GM23338 (cell line): ENCODE measurements around the gene CARD9. TPM values are rescaled to one million over a fixed set of nuclear protein-coding genes. Genes with fewer than 3 reads are reported as not detected.

Experiments used
- ATAC-seq: fragments of 200-7000 bp; cut with Tn5 transposase; 3 replicates; pipeline ENCODE4 v1.9.1; 2020
- DNase-seq: peaks from one replicate; pipeline ENCODE4 v3.0.0-alpha.2; 2015; ENCODE audit warnings: low spot score
- H2AFZ ChIP-seq: fragments of 200-600 bp; sonication (generic); 2 replicates; pipeline ENCODE4 v1.8.0; 2016; ENCODE audit warnings: antibody characterized with exemption, mild to moderate bottlenecking, moderate library complexity
- H3F3A ChIP-seq: fragments of 200-600 bp; sonication (generic); replicated peaks from 2 replicates; pipeline ENCODE4 v1.8.0; 2017; ENCODE audit warnings: antibody characterized with exemption, mixed run types, low read depth
- H3K27ac ChIP-seq: fragments of 200-600 bp; sonication (generic); 2 replicates; pipeline ENCODE4 v1.6.1; 2016; ENCODE audit warnings: low read depth
- H3K27me3 ChIP-seq: fragments of 200-600 bp; sonication (generic); 2 replicates; pipeline ENCODE4 v1.8.0; 2016; ENCODE audit warnings: mild to moderate bottlenecking, mixed run types, moderate library complexity; ENCODE audit not compliant: insufficient read depth
- H3K36me3 ChIP-seq: fragments of 200-600 bp; sonication (generic); 2 replicates; pipeline ENCODE4 v1.8.0; 2016; ENCODE audit warnings: mild to moderate bottlenecking; ENCODE audit not compliant: insufficient read depth
- H3K4me1 ChIP-seq: fragments of 200-600 bp; sonication (generic); 2 replicates; pipeline ENCODE4 v1.8.0; 2016; ENCODE audit warnings: mild to moderate bottlenecking, moderate library complexity; ENCODE audit not compliant: insufficient read depth
- H3K4me2 ChIP-seq: fragments of 200-600 bp; sonication (generic); 2 replicates; pipeline ENCODE4 v1.7.1; 2017; ENCODE audit warnings: mixed run types
- H3K4me3 ChIP-seq: fragments of 200-600 bp; sonication (generic); 2 replicates; pipeline ENCODE4 v1.6.1; 2016; ENCODE audit warnings: mixed run types
- H3K79me2 ChIP-seq: fragments of 200-600 bp; sonication (generic); replicated peaks from 2 replicates; pipeline ENCODE4 v1.8.0; 2017; ENCODE audit warnings: mild to moderate bottlenecking; ENCODE audit not compliant: insufficient read depth
- H3K9me2 ChIP-seq: fragments of 200-600 bp; sonication (generic); 2 replicates; pipeline ENCODE4 v1.8.0; 2017; ENCODE audit not compliant: insufficient read depth
- H4K20me1 ChIP-seq: fragments of 200-600 bp; sonication (generic); replicated peaks from 2 replicates; pipeline ENCODE4 v1.8.0; 2017; ENCODE audit warnings: mild to moderate bottlenecking; ENCODE audit not compliant: insufficient read depth
- H3K27ac Mint-ChIP-seq: 2 replicates; pipeline ENCODE4 v1.8.0; 2020; ENCODE audit warnings: inconsistent platforms, mild to moderate bottlenecking, moderate library complexity, mixed read lengths
- H3K27me3 Mint-ChIP-seq: 3 replicates; pipeline ENCODE4 v1.8.0; 2022; ENCODE audit warnings: low read depth, mild to moderate bottlenecking, moderate library complexity, mixed read lengths, inconsistent platforms; ENCODE audit not compliant: insufficient read depth, poor library complexity
- H3K36me3 Mint-ChIP-seq: 3 replicates; pipeline ENCODE4 v1.8.0; 2021; ENCODE audit warnings: low read depth, mild to moderate bottlenecking, inconsistent platforms, moderate library complexity, mixed read lengths
- H3K4me1 Mint-ChIP-seq: 3 replicates; pipeline ENCODE4 v1.8.0; 2020; ENCODE audit warnings: mild to moderate bottlenecking, inconsistent platforms, mixed read lengths
- H3K4me3 Mint-ChIP-seq: 3 replicates; pipeline ENCODE4 v1.8.0; 2021; ENCODE audit warnings: moderate library complexity, mild to moderate bottlenecking, inconsistent platforms, mixed read lengths
- H3K9me3 Mint-ChIP-seq: 3 replicates; pipeline ENCODE4 v1.8.0; 2020; ENCODE audit warnings: moderate library complexity, mild to moderate bottlenecking, inconsistent platforms, mixed read lengths
- EZH2 ChIP-seq: fragments of 200-600 bp; sonication (generic); IDR thresholded peaks from one replicate; pipeline ENCODE4 v1.8.0; 2017; ENCODE audit warnings: antibody characterized with exemption, mild to moderate bottlenecking, low read depth; ENCODE audit not compliant: unreplicated experiment
- NANOG ChIP-seq: IDR thresholded peaks from 2 replicates; pipeline ENCODE4 v1.6.1; 2016; ENCODE audit warnings: antibody characterized with exemption, borderline replicate concordance
- POLR2AphosphoS5 ChIP-seq: IDR thresholded peaks from 2 replicates; pipeline ENCODE4 v1.6.1; 2016; ENCODE audit warnings: antibody characterized with exemption, low read depth
- polyA plus RNA-seq: library from polyadenylated mRNA; unstranded; fragments of >200 nt; fragmentation: Nextera tagmentation; extraction: Ambion mirVana; gene quantifications from 2 replicates; pipeline ENCODE4 v1.2.1, GENCODE V29; 2016
- total RNA-seq: library from RNA; depleted of rRNA; stranded (reverse); fragments of >200 nt; shearing (Covaris generic); gene quantifications from 2 replicates; pipeline ENCODE4 v1.2.3, GENCODE V29; 2014
- TF ChIP-seq, protein P1 (sequence below): IDR thresholded peaks from 2 replicates; pipeline ENCODE4 v1.6.1; 2016; ENCODE audit warnings: antibody characterized with exemption
- TF ChIP-seq, protein P2 (sequence below), 2 experiments: fragments of 200-600 bp in 1 of 2; sonication (generic) in 1 of 2; conservative IDR thresholded peaks; 2 replicates each; pipeline versions ENCODE4 v1.5.1 to v1.6.1; 2016 to 2017; ENCODE audit warnings: antibody characterized with exemption in 2 of 2, low read depth in 2 of 2, mild to moderate bottlenecking in 2 of 2, moderate library complexity in 1 of 2
- TF ChIP-seq, protein P3 (sequence below): IDR thresholded peaks from one replicate; pipeline ENCODE4 v1.6.1; 2018; ENCODE audit warnings: antibody characterized with exemption; ENCODE audit not compliant: unreplicated experiment
- TF ChIP-seq, protein P4 (sequence below): fragments of 250-450 bp; sonication (Bioruptor Pico); IDR thresholded peaks from 2 replicates; pipeline ENCODE4 v1.5.0; 2020; ENCODE audit warnings: mild to moderate bottlenecking, moderate library complexity

The CARD9 gene
- total and polyA plus RNA-seq, 2 experiments from 2014 or later: 0.49 to 0.63 TPM

DNA sequence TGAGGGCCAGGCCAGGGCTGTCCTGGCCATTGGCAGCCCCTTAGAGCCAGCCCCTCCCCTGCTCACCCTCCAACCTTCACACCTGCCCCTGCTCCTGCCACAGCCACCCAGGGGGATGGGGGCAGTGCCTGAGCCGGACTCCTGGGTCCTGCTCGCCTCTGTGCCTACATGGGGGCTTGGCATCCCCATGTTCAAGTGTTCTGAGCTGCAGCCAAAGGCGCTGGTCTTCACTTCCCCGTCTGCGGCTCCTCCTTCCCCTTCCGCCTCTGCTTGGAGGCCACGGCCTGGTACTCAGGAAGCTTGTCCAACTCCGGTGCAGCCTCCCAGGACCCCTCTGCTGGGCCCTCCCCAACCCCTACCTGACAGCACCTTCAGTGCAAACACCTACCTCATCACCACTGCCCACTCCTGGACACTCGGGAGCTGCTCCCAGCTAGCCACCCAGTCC, 7.7 kb downstream of the CARD9 start:
- Histone ChIP-seq H3K4me2 (no peak overlapping the region), H3K9me2 (no peaks in the 10 kb centered on the region), H3K36me3 (no peaks in the 10 kb centered on the region), H3K27me3 (no peaks in the 10 kb centered on the region), H4K20me1 (no peaks in the 10 kb centered on the region), H3K4me3 (no peak overlapping the region), H3K4me1 (no peaks in the 10 kb centered on the region; the same call in 1 of the 2 replicates), H3K79me2 (no peaks in the 10 kb centered on the region), H3K27ac (no peak overlapping the region), H3F3A (no peaks in the 10 kb centered on the region), H2AFZ (no peak overlapping the region)
- Mint-ChIP-seq H3K4me1 (peaks cover 9% of the 10 kb centered on the region; the same call in 1 of the 3 replicates), H3K36me3 (no peaks in the 10 kb centered on the region), H3K27me3 (peaks cover 18% of the 10 kb centered on the region), H3K9me3 (no peaks in the 10 kb centered on the region), H3K27ac (no peak overlapping the region), H3K4me3 (no peak overlapping the region)
- DNase-seq: no peak
- ATAC-seq: no peak
- TF ChIP-seq, protein P1, sequence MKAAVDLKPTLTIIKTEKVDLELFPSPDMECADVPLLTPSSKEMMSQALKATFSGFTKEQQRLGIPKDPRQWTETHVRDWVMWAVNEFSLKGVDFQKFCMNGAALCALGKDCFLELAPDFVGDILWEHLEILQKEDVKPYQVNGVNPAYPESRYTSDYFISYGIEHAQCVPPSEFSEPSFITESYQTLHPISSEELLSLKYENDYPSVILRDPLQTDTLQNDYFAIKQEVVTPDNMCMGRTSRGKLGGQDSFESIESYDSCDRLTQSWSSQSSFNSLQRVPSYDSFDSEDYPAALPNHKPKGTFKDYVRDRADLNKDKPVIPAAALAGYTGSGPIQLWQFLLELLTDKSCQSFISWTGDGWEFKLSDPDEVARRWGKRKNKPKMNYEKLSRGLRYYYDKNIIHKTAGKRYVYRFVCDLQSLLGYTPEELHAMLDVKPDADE: no peak
- TF ChIP-seq POLR2AphosphoS5 (no peak), EZH2 (no peak)
- TF ChIP-seq, protein P2, sequence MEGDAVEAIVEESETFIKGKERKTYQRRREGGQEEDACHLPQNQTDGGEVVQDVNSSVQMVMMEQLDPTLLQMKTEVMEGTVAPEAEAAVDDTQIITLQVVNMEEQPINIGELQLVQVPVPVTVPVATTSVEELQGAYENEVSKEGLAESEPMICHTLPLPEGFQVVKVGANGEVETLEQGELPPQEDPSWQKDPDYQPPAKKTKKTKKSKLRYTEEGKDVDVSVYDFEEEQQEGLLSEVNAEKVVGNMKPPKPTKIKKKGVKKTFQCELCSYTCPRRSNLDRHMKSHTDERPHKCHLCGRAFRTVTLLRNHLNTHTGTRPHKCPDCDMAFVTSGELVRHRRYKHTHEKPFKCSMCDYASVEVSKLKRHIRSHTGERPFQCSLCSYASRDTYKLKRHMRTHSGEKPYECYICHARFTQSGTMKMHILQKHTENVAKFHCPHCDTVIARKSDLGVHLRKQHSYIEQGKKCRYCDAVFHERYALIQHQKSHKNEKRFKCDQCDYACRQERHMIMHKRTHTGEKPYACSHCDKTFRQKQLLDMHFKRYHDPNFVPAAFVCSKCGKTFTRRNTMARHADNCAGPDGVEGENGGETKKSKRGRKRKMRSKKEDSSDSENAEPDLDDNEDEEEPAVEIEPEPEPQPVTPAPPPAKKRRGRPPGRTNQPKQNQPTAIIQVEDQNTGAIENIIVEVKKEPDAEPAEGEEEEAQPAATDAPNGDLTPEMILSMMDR (conservative IDR thresholded peaks at IDR 0.05; ENCODE audit: low read depth in 2 of 2): no peak

DNA sequence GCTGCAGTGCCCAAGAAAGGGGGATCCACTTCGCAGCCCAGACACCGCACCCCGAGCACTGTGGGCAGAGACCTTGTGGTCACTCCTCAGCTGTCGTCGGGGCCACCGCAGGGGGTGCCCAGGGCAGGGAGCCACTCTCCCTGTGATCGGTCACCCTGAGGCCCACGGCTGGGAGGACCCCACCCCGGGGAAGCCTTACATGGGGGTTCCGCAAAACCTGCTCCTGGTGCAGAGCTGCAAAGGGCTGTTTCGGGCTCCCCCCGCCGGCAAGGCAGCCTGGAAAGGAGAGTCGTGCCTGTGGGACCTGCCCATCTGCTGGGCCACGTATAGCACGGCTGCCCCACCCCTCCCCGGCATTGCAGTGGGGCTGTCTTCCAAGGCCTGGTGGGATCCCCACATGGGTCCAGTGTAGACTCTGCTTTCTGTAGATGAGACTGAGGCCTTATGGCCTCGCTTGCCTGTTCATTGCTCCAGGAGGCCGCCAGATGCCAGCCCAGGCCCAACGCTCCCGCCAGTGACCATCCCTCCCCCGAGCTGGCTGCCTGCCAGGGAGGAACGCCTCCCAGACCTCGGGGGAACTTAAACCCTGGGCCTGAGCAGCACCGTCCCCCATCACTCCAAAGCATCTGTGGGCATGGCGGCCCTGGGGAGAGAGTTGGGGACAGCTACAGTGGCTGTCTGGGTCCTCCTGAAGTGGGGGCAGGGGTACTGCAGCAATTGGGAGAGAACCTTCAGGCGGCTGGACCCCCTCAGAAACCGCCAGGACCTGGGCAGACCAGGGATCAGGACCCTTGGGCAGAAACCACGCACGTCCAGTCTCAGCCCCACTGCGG, 8.3 kb downstream of the CARD9 start:
- no peaks in the 10 kb centered on the region for H3K79me2 ChIP-seq
- H2AFZ ChIP-seq: no peak overlapping the region
- Mint-ChIP-seq H3K27ac (no peak overlapping the region), H3K36me3 (no peaks in the 10 kb centered on the region), H3K27me3 (peaks cover 20% of the 10 kb centered on the region), H3K4me1 (peaks cover 9% of the 10 kb centered on the region; the same call in 1 of the 3 replicates), H3K4me3 (peak overlapping the region; percentile 69; the same call in 2 of the 3 replicates), H3K9me3 (no peaks in the 10 kb centered on the region)
- DNase-seq (no peak), ATAC-seq (0 out of 3 replicates have a peak, but pooled peaks have one; percentile 0)
- H3F3A ChIP-seq: no peaks in the 10 kb centered on the region
- no peaks in the 10 kb centered on the region; the same call in 1 of the 2 replicates for H3K4me1 ChIP-seq
- no peaks in the 10 kb centered on the region for H3K27me3 ChIP-seq
- H3K4me2 ChIP-seq: no peak overlapping the region
- H3K27ac ChIP-seq: no peak overlapping the region
- H3K36me3 ChIP-seq: no peaks in the 10 kb centered on the region
- no peaks in the 10 kb centered on the region for H4K20me1 ChIP-seq
- no peaks in the 10 kb centered on the region for H3K9me2 ChIP-seq
- H3K4me3 ChIP-seq: no peak overlapping the region
- TF ChIP-seq, protein P3, sequence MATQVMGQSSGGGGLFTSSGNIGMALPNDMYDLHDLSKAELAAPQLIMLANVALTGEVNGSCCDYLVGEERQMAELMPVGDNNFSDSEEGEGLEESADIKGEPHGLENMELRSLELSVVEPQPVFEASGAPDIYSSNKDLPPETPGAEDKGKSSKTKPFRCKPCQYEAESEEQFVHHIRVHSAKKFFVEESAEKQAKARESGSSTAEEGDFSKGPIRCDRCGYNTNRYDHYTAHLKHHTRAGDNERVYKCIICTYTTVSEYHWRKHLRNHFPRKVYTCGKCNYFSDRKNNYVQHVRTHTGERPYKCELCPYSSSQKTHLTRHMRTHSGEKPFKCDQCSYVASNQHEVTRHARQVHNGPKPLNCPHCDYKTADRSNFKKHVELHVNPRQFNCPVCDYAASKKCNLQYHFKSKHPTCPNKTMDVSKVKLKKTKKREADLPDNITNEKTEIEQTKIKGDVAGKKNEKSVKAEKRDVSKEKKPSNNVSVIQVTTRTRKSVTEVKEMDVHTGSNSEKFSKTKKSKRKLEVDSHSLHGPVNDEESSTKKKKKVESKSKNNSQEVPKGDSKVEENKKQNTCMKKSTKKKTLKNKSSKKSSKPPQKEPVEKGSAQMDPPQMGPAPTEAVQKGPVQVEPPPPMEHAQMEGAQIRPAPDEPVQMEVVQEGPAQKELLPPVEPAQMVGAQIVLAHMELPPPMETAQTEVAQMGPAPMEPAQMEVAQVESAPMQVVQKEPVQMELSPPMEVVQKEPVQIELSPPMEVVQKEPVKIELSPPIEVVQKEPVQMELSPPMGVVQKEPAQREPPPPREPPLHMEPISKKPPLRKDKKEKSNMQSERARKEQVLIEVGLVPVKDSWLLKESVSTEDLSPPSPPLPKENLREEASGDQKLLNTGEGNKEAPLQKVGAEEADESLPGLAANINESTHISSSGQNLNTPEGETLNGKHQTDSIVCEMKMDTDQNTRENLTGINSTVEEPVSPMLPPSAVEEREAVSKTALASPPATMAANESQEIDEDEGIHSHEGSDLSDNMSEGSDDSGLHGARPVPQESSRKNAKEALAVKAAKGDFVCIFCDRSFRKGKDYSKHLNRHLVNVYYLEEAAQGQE: no peak
- no peak for TF ChIP-seq NANOG
- TF ChIP-seq, protein P4, sequence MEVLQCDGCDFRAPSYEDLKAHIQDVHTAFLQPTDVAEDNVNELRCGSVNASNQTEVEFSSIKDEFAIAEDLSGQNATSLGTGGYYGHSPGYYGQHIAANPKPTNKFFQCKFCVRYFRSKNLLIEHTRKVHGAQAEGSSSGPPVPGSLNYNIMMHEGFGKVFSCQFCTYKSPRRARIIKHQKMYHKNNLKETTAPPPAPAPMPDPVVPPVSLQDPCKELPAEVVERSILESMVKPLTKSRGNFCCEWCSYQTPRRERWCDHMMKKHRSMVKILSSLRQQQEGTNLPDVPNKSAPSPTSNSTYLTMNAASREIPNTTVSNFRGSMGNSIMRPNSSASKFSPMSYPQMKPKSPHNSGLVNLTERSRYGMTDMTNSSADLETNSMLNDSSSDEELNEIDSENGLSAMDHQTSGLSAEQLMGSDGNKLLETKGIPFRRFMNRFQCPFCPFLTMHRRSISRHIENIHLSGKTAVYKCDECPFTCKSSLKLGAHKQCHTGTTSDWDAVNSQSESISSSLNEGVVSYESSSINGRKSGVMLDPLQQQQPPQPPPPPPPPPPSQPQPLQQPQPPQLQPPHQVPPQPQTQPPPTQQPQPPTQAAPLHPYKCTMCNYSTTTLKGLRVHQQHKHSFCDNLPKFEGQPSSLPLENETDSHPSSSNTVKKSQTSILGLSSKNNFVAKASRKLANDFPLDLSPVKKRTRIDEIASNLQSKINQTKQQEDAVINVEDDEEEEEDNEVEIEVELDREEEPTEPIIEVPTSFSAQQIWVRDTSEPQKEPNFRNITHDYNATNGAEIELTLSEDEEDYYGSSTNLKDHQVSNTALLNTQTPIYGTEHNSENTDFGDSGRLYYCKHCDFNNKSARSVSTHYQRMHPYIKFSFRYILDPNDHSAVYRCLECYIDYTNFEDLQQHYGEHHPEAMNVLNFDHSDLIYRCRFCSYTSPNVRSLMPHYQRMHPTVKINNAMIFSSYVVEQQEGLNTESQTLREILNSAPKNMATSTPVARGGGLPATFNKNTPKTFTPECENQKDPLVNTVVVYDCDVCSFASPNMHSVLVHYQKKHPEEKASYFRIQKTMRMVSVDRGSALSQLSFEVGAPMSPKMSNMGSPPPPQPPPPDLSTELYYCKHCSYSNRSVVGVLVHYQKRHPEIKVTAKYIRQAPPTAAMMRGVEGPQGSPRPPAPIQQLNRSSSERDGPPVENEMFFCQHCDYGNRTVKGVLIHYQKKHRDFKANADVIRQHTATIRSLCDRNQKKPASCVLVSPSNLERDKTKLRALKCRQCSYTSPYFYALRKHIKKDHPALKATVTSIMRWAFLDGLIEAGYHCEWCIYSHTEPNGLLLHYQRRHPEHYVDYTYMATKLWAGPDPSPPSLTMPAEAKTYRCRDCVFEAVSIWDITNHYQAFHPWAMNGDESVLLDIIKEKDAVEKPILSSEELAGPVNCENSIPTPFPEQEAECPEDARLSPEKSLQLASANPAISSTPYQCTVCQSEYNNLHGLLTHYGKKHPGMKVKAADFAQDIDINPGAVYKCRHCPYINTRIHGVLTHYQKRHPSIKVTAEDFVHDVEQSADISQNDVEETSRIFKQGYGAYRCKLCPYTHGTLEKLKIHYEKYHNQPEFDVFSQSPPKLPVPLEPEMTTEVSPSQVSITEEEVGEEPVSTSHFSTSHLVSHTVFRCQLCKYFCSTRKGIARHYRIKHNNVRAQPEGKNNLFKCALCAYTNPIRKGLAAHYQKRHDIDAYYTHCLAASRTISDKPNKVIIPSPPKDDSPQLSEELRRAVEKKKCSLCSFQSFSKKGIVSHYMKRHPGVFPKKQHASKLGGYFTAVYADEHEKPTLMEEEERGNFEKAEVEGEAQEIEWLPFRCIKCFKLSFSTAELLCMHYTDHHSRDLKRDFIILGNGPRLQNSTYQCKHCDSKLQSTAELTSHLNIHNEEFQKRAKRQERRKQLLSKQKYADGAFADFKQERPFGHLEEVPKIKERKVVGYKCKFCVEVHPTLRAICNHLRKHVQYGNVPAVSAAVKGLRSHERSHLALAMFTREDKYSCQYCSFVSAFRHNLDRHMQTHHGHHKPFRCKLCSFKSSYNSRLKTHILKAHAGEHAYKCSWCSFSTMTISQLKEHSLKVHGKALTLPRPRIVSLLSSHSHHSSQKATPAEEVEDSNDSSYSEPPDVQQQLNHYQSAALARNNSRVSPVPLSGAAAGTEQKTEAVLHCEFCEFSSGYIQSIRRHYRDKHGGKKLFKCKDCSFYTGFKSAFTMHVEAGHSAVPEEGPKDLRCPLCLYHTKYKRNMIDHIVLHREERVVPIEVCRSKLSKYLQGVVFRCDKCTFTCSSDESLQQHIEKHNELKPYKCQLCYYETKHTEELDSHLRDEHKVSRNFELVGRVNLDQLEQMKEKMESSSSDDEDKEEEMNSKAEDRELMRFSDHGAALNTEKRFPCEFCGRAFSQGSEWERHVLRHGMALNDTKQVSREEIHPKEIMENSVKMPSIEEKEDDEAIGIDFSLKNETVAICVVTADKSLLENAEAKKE (CRISPR knock-in tag): no peak
